Activated CD4-positive, alpha-beta T cell treated with anti-CD3 and anti-CD28 coated beads, Interleukin-2, amount 50 U/mL, for 24 hours (primary cell): ENCODE measurements around the gene PTPRD.

Experiments
- DNase-seq, 2 donors: peaks; one replicate each; pipeline ENCODE4 v3.0.0-alpha.2; 2020; ENCODE audit warnings: low read depth in 1 of 2, low spot score in 1 of 2

The PTPRD gene

DNA sequence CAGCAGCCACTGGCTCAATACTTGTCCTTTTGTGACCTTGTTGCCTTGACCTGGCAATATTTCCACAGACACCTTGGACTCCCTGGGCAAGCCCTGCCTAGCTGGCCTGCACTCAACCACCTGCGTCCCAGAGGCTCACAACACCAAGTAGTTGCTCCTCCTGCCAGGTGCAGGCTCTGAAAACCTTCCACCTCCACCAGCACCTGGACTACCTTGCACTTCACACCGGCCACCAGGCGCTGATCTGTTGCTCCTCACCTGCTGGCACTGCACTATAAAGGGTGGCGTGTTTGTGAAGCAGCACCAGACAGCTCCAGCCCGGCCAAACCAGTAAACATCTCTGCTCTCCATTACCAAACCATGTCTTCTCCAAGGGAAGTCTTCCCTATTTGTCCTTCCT lies 997.7 kb downstream of the PTPRD start:
- DNase-seq = no peak

DNA sequence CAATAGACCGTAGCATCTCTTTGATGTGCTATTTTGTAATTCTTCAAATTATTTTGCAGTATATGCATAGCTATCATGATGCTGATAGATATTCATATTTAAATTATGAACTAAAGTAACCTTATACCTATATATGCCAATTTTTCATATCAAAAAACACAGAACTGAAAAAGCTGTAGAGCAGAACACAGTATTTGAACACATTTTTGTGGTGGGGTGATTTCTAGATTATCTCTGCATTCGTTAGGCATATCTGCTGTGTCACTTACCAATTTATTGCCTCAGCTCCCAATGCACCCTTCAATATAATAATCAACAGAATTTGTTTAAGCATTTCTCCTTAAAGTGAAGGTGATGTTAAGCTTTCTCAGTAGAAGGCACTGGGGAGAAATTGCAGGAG lies 998.2 kb downstream of the PTPRD start:
- no peak for DNase-seq

DNA sequence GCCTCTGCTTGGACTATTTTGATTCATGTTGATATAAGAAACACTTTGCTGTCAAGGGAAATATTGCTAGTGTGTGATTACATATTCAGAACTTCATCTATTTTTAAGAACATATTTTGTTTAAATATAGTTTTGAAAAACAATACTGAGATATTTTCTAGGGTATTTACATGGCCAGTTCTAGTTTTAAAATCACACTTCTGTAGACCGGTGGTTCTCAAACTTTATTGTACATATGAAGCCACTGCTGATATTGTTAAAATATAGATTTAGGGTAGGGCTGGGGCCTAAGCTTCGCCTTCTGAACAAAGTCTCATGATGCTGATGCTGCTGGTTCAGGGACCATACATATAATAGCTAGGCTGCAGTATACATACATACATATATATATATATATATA lies 1000.0 kb downstream of the PTPRD start:
- DNase-seq = no peak

DNA sequence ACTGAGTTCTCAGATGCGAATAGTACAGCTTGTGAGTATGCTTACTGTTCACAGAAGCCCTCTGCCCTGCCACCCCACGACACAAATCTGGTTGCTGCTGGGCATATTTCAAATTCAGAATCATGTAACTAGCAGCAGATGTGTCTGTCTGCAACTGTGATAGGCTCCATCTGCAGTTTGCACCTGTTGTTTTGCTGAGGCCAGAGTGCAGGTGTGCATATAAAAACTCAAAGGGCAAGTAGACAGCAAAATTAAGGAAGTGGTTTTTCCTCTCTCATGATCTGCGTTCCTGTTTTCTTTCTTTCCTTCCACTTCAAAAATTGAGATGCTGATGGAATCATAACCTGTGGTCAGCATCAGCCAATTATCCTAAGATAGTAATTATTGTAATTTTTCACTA lies 1000.5 kb downstream of the PTPRD start:
- no peak for DNase-seq

DNA sequence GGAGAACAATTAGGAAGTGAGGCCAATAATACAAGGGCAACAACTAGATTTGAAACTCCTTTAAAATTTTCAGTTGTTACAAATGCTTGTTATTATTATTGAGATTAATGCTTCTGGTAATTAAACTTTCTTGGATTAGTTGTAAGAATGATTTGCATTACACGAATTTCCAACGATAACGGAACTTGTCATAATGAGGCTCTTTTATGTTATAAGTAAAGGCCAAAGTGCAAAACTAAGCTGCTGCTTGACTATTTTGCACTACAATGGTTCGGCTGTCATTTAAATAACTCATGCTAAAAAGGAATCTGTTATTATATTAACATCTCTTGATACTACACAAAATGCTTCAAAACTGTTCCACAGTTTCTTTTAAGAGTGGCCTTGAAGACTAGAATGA lies 1007.1 kb downstream of the PTPRD start:
- no peak for DNase-seq

DNA sequence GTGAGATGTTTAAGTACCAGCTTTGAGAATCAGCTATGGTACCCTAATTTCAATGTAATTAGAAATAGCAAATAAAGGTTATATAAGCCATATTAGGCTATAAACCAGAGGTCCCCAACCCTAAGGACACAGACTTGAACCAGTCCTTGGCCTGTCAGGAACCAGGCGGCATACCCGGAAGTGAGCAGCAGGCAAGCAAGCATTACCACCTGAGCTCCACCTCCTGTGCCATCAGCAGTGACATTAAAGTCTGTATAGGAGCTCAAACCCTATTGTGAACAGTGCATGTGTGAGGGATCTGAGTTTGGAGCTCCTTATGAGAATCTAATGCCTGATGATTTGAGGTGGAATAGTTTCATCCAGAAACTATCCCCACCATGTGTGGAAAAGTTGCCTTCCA lies 1009.5 kb downstream of the PTPRD start:
- DNase-seq = no peak

DNA sequence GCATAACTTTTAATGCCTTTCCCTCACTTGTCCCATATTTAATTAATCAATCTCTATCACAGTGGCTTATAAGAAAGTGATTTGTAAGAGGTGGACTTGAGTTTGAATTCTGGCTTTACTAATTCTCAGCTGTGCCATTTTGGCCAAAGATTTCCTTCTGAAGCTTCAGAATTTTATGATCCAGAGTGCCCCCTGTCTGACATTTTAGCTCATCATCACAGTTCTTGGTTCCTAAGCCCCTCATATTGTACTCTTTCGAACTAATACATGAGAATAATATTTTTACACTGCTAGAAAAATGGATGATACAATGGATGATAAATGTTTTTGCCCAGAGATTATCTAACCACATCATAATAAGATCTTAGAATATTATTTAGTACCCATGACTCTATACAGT lies 1014.1 kb downstream of the PTPRD start:
- DNase-seq = no peak

DNA sequence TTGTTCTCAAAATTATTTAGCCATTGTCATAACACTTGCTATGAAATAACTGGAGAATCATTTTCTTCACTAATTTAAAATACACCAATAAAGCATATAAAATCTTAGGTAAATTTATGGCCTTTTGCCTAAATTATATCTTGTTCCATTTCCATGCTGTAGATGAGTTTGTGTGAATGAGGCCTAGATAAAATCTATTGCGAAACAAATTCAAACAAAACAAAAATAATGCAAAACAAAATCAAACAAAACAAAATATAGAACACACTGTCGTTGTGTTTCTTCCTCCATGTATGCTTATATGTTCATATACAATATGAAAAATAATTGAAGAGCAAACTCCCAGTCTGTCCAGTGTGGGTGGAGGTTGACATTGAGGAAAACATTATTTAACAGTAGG lies 1020.7 kb downstream of the PTPRD start:
- DNase-seq = no peak

DNA sequence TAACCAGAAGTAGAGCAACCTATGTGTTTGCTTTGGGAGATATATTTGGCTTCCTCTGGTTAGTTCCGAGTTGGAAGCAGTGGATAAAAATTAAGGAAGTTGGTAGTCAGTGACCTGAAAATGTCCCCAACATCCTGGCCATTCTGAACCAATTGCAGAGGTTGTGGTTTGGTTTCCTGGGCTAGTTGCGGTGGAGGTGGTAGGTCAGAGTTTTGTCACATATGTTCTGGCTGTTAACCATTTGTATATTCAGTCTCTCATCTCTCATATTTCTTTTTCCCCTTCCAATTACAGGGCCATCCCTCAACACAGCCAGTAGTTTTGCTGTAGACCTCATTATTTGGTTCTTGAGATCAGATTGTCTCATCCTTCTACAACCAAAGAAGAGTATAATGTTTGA lies 1026.9 kb downstream of the PTPRD start:
- DNase-seq = no peak

DNA sequence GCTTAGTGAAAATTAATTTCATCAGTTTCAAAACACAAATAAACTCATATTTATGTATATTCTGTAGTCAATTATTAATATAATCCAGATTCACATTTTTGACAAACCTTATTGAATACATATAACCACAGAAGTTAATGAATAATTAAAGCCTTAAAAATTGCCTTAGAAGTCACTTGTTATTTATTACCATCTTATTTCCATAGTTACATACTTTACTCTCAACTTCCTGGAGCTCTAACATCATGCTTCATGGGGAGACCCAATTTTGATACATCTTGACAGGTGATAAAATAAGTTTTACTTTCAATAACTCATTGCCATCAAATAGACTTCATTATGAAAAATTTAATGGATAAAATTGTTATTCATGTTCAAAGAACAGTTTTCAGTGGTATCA lies 1038.7 kb downstream of the PTPRD start:
- DNase-seq = no peak

DNA sequence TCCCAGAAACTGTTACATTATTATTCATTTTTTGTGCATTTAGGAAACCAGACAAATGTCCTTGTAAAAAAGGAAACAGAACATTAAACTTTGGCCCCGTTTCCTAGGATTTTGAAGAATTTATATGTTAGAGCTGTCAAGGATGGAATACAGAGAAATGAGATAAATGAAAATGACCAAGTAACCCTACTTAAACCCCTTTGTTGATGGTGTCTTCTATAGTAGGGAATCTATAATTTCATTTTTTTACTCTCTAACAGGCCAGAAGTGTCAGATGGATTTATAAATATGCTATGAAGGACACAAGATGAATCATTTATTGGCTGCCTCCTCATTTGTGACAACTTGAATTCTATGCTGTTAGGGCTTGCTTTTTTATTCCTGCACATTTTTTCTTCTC lies 1047.1 kb downstream of the PTPRD start:
- DNase-seq = no peak

DNA sequence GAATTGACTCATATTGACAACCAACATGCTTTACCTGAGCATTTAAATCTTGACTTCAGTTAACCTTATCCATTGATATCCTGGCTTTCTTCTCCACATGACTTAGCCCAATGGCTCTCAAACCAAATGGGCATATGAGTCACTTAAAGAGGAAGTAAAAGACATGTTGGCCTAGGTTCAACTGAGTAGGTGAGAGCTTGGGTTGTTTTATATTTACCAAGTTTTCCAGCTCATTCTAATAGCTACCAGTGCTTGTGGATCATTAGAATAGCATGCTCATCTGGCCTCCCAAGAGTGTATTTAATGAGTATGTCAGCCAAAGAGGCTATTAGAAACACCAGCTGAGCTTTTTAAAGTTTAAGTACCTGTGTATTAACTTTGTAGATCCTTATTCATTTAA lies 1049.0 kb downstream of the PTPRD start:
- no peak for DNase-seq

DNA sequence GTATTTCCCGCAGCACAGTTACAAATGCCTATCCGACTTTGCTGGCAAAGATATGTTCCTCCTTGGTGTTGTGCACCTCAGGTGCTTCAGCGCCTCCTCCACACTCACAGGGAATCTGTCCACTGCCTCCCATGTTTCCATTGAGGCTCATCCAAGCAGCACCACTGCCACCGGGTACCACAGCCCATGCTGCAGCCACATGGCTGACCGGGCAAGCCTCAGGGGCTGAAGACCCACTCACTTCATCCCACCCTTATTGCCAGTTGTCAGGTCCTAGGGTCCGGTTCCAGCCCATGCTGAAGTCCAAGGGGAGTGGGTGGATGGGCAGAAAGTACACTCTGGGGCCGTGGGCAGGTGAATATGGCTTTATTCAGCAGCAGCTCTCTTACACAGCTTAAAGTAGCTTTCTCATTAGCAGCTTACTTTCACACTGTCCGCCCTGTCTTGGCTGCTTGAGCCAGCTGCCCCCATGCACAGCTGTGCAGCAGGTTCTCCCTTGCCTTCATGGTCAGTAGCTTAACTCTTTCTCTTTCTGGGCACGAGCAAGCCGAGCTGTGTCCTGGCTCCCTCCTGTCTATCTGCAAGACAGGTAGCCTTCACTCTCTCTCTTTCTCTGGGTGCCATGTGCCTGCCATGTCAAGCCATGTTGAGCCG lies 1052.3 kb downstream of the PTPRD start:
- no peak for DNase-seq

DNA sequence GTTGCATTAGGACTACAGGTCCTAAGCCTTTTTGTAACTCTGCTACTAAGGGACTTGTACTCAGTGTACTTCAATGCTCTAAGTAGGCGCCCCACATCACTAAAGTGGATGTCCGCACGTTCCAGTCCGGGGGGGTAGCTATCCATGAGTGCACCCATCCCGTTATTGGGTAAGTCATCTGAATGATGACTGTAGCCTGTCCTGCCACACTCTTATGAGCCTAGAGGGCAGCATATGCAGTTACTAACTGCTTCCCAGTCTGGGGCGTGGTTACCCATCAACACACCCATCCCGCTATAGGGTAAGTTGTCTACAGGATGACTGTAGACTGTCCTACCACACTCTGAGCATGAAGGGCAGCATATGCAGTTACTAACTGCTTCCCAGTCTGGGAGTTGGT lies 1053.9 kb downstream of the PTPRD start:
- no peak for DNase-seq

DNA sequence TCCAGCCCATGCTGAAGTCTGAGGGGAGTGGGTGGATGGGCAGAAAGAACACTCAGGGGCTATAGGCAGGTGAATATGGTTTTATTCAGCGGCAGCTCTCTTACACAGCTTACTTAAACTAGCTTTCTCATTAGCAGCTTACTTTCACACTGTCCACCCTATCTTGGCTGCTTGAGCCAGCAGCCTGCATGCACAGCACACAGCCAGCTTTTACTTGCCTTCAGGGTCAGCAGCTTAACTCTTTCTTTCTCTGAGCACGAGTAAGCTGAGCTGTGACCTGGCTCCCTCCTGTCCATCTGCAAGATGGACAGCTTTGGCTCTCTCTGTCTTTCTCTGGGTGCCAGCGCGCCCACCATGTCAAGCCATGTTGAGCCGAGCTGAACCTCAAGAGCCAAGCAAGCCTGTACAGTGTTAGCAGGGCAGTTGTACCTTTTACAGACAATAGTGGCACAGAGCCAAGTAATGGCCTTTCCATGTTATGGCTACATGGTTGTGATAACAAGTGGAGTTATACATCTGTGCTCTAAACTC lies 1054.9 kb downstream of the PTPRD start:
- DNase-seq = no peak

DNA sequence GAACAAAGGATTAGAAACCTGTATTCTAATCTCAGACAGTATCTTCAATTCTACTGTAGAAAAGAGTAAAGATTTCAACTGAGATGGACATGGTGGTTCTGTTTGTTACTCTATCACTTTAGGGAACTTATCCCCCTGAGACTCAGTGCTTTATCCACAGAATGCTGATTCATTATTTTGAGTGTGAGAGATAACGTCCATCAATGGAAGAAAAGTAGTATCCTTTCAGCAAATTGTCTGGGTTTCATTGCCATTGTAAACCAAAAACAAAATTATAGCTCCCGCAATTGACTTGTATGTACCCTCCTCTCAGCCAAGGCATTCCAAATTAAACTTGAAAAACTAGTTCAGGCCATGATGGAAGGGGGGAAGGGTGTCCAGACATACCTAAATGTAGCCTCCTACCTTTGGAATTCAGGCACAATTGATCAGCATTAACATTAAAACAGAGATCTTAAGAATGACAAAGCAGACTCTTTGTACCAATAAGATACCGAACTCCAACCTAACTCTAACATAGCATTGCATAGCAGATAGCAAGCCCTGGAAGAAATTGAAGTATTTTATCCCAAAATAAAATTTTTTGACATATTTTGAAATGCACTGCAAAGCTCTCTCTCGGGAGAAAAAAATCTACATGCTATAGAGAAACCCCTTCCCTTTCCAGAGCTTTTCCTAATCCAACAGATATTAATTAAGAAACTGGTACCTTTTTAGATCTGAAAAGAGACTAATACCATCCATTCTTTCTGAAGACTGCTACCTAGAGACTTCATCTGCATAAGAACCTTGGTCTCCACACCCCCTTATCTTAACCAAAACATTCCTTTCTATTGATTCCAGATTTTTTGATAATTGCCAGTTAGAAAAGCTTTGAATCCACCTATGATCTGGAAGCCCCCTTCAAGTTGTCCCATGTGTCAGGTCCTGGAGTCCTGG lies 1055.7 kb downstream of the PTPRD start:
- no peak for DNase-seq

DNA sequence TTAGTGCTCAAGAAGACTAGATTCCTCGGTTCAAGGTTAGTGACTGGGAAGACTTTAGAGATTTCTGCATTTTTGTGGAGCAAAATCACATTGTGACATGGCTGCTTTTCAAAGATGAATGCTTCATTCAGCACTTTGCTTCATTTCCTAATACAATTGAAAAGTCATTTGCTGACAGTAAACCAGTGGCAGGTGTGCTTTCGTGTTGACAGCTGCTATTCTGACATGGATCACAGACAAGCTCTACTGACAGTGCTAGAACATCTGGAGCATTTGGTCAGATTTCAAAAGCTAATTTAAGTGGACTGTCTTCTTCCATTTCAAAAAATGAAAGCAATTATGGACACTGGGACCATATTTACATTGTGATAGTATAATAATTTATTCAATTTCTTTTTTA lies 1060.1 kb downstream of the PTPRD start:
- no peak for DNase-seq

DNA sequence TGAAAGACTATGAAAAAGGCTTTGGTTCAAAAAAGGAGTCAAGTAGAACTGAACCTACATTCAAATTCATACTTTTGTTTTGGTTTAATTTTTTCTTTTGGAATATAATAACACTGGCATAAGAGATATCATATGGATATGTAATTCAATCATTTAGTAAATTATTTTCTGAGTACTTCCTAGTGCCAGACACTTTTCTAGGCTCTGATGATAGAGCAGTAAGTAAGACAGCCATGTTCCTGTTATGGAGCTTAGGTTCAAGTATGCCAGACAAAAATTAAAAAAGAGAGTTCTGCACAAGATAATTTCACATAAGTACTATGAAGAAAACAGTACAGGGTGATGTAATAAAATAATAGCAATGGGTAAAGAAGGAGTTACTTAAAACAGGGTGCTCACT lies 1074.0 kb downstream of the PTPRD start:
- DNase-seq = no peak

DNA sequence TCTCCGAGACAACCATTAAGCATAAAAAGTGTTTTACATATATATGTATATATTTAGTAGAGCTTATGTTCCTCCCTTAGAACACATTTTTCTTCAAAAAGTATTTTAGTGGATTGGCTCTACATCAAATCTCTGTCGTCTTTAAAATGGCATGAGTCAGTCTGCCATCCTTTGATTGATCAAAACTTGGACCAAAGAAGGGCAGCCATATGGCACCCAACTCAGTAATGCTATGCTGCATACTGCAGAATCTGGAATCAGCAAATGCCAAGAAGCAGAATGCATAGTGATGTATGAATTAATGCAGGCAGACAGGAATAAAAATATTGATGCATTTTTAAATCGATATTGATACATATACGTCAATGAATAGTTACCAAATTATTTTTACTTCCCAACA lies 1074.4 kb downstream of the PTPRD start:
- no peak for DNase-seq

DNA sequence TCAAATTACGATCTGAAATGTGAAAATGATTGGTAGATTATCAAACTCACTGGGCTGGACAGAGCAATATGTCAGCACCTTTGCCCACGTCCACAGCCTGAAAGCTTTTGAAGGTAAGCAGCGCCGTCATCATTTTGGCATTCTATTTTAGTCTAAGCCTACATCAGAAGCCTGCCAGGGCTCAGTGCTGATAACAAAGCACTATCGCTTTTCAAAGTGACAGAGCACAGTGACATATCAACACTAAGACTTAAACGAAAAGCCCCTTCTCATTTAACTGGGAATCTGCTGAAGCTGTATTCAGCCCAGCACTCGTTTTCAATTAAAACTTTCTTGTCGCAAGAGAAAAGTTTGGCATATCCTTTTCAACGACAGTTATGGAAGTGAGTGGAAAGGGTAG lies 1076.3 kb downstream of the PTPRD start:
- DNase-seq = no peak

DNA sequence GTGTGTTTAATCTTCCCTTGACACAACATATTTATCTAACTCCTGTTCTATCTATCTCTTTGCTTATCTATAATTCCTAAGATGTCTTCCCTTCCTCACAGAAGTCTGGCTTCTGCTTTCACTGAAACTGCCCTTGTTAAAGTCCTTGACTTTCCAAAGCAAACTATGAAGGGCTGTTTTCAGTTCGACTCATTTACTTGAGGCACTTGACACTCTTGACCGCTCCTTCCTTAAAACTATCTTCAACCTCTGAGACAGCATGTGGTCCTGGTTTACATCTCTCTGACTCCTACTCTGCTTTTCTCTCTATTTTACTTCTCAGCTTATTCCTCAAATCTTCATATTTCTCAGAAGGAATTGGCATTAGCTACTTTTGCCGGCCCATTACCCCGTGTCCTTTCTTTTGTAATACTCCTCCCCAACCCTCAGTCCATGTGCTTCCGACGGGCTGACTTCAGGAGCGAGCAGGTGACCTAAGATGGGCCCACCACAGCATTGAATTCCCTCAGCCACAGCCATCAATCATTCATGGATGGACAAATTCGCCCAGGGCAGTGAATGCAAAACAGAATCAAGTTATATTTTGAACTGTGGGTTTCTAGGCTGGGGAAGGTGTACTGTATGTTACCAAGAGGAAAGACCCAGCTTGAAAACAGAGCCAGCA lies 1089.2 kb downstream of the PTPRD start:
- no peak for DNase-seq

DNA sequence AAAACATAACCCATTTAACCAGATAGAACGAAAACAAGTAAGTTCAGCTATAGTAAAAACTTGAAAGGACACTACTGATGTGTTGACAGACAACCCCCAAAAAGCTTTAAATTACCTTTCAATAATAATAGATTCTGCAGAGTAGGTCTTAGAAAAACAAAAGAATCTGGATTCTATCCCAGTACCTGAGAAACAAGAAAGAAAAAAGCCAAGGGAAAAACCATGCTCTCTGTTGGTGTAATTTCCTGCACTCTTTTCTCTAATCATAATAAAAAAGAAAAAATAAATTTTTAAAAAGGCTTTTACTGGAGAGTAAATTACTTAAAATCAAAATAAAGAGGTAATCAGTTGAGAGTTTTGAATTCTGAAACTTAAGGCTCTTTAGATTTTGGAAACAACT lies 1090.4 kb downstream of the PTPRD start:
- DNase-seq = no peak
